HG03280 (cell line): ENCODE measurements around the gene DGKA.
"Not testable (repeated sequence)": the region's sequence is repeated elsewhere in the genome, so short reads cannot be mapped to it uniquely, and the experiment has no call there.

Source experiments
- ATAC-seq: cut with Tn5 transposase; IDR thresholded peaks from one replicate; pipeline ENCODE4 v1.9.1; 2021; ENCODE audit warnings: mild to moderate bottlenecking, moderate library complexity; ENCODE audit not compliant: unreplicated experiment

Gene DGKA

DNA sequence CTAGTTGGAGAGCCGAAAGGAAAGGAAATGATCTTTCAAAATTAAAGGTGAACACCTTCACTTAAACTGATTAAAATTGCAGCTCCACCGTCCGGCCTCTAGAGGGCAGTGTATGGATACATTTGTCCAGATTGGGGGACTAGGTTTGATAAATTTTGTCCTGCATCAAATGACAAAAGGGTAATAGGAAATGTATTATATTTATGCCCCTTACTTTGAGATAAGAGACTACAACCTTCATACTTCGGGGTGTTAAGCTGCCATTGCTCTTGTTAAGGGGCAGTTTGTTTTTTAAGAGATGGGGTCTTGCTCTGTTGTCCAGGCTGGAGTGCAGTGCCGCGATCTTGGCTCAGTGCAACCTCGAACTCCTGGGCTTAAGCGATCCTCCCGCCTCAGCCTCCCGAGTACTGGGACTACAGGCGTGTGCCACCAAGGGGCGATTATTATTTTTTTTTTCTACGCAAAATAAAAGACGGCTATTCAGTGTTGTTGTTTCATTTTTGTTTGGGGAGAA is 65.3 kb downstream of the DGKA start:
- no peak for ATAC-seq

DNA sequence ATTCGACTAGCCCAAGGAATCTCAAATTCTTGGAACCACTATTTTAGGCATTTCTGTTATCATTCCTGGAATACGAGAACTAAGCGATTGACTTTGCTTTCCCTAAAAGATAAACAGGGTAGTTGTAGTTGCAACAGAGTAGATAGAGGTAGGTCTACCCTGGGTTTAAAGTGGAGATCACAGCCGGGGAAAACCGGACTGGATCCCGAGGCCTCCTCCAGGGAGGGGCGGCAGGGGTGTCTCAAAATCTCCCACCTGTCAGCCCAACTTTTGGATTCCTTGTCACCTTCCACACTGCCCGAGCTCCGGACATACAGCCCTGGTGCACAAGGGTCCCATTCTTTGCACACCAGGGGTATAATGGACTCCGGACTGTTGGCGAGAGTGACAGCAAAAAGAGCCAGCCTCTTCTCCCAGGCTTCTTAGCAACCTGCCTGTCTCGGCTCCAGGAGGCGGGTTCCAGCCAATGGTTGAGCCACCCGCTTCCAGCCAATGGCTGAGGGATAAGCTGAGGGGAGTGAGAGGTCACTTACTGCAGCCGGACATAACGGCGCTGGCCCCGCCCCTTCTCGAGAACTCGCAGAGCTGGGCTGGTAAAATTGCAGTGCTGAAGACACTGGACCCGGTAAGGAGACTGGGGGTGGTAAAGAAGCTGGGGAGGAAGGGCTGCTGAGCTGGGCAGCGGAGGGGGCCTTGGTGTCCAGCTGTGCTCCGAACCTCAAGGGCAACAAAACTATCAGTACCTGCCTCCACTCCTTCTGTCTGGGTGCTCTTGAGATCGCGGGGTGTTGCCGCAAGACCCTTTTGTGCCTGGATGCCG is 66.0 kb downstream of the DGKA start, which contains the start of gene SUOX:
Gene SUOX (plus strand): TSS at position 562 of the 820 bp plus-strand sequence. CDS start 4,946 bp downstream, outside the sequence.
- peak; percentile 99 for ATAC-seq

DNA sequence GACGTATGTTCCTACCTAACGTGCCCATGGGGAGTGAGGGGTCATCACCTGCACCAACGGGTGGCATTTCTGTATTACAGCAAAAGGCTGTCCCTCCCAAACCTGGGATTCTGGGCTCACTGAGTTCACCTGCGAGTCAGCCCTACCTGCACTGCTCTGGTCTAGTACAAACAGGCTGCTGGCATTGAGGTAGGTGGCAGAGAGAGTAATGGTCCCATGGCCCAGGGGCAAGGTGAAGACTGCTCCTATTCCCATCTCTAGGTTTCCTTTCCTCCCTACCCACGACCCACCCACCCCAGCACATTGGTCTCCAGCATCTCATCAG is 66.5 kb downstream of the DGKA start:
- no peak for ATAC-seq

DNA sequence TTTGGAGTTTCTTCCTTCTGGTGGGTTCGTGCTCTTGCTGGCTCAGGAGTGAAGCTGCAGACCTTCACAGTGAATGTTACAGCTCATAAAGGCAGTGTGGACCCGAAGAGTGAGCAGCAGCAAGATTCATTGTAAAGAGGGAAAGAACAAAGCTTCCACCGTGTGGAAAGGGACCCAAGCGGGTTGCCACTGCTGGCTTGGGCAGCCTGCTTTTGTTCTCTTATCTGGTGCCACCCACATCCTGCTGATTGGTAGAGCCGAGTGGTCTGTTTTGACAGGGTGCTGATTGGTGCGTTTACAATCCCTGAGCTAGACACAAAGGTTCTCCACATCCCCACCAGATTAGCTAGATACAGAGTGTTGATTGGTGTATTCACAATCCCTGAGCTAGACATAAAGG is 68.6 kb downstream of the DGKA start:
- ATAC-seq: not testable (repeated sequence)

DNA sequence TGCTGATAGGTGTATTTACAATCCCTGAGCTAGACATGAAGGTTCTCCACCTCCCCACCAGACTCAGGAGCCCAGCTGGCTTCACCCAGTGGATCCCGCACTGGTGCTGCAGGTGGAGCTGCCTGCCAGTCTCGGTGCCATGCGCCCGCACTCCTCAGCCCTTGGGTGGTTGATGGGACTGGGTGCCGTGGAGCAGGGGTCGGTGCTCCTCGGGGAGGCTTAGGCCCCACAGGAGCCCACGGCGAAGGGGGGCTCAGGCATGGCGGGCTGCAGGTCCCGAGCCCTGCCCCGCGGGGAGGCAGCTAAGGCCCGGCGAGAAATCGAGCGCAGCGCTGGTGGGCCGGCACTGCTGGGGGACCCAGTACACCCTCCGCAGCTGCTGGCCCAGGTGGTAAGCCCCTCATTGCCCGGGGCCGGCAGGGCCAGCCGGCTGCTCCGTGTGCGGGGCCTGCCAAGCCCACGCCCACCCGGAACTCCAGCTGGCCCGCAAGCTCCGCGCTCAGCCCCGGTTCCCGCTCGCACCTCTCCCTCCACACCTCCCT is 69.1 kb downstream of the DGKA start:
- ATAC-seq: not testable (repeated sequence)

DNA sequence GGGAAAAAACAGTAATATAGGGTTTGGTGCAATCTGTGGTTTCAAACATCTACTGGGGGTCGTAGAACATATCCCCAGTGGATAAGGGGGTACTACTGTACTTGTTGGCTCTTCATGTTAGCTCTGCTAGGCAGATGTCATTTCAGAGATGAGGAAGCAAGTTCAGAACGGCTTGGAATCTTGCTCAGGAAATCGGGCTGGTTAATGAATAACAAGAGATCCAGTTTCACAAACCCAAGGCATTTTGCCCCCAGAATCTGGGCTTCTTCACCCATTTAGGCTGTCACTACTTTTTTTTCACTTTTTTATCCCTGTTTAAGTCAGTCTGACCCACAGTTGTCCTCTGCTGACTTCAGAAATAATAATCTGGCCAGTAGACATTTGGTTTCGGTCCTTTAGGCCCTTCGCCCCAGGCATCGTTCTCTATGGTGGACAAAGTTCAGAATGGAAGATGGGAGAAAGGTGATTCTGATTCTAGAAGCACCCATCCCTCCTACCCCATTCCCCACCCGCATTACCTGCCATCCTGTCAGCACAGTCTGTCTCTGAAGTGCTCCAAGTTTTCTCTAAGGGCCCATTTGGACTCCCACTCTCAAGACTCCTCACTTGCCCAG is 70.6 kb downstream of the DGKA start:
- ATAC-seq: no peak

DNA sequence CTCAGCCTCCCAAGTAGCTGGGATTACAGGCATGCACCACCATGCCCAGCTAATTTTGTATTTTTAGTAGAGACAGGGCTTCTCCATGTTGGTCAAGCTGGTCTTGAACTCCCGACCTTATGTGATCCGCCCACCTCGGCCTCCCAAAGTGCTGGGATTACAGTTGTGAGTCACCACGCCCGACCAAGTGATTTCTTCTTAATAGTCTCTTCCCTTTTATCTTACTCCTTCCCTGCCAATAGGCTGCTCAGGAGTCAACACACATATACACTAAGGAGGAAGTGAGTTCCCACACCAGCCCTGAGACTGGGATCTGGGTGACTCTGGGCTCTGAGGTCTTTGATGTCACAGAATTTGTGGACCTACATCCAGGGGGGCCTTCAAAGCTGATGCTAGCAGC is 72.4 kb downstream of the DGKA start:
- ATAC-seq: not testable (repeated sequence)
